Measurements from ENCODE around the gene PPP2R3C.

Gene PPP2R3C

GRCh38 chr14:35122696-35123387 lies 1.1 kb upstream of the PPP2R3C start:
- Histone ChIP-seq H3F3A (ENCODE audit: control insufficient read depth, insufficient read depth) (peaks cover 3% of the 10 kb centered on the region; the same call in 1 of the 2 replicates), H3K9me2 (replicated peaks; ENCODE audit: control insufficient read depth, low read length) (no peaks in the 10 kb centered on the region), H3K9me3 (ENCODE audit: control insufficient read depth, insufficient read depth, low read length) (no peaks in the 10 kb centered on the region), H3K27ac (ENCODE audit: low read depth, low read length) (peak overlapping the region; percentile 92), H4K20me1 (ENCODE audit: control insufficient read depth, insufficient read depth, low read depth, low read length) (no peaks in the 10 kb centered on the region), H3K36me3 (ENCODE audit: control insufficient read depth, low read length) (peaks cover 33% of the 10 kb centered on the region), H3K4me1 (ENCODE audit: control insufficient read depth, low read length) (peaks cover 39% of the 10 kb centered on the region), H3K4me3 (ENCODE audit: low read length) (peak overlapping the region; percentile 92), H3K79me2 (ENCODE audit: control insufficient read depth, low read length) (peaks cover 61% of the 10 kb centered on the region), H3K27me3 (ENCODE audit: control insufficient read depth, low read length) (no peaks in the 10 kb centered on the region), H3K4me2 (ENCODE audit: low read length) (peak overlapping the region; percentile 91)
- TF ChIP-seq EZH2phosphoT487 (IDR thresholded peaks at IDR 0.05; ENCODE audit: borderline replicate concordance, low read length) (no peak), CTCF (IDR thresholded peaks at IDR 0.05; ENCODE audit: low read depth, low read length, poor library complexity, severe bottlenecking) (no peak)

GRCh38 chr14:35121026-35121886 lies 534 bp downstream of the PPP2R3C start:
- H3K9me3 ChIP-seq (ENCODE audit: control insufficient read depth, insufficient read depth, low read length): no peaks in the 10 kb centered on the region
- H3K27me3 ChIP-seq (ENCODE audit: control insufficient read depth, low read length): no peaks in the 10 kb centered on the region
- peaks cover 3% of the 10 kb centered on the region; the same call in 1 of the 2 replicates for H3F3A ChIP-seq (ENCODE audit: control insufficient read depth, insufficient read depth)
- H3K4me2 ChIP-seq (ENCODE audit: low read length): peak overlapping the region; percentile 91
- peaks cover 34% of the 10 kb centered on the region for H3K4me1 ChIP-seq (ENCODE audit: control insufficient read depth, low read length)
- H3K79me2 ChIP-seq (ENCODE audit: control insufficient read depth, low read length): peaks cover 51% of the 10 kb centered on the region
- peaks cover 25% of the 10 kb centered on the region for H3K36me3 ChIP-seq (ENCODE audit: control insufficient read depth, low read length)
- H4K20me1 ChIP-seq (ENCODE audit: control insufficient read depth, insufficient read depth, low read depth, low read length): no peaks in the 10 kb centered on the region
- H3K9me2 ChIP-seq (replicated peaks; ENCODE audit: control insufficient read depth, low read length): no peaks in the 10 kb centered on the region
- peak overlapping the region; percentile 92 for H3K27ac ChIP-seq (ENCODE audit: low read depth, low read length)
- TF ChIP-seq EZH2phosphoT487 (IDR thresholded peaks at IDR 0.05; ENCODE audit: borderline replicate concordance, low read length): no peak
- no peak for TF ChIP-seq CTCF (IDR thresholded peaks at IDR 0.05; ENCODE audit: low read depth, low read length, poor library complexity, severe bottlenecking)
- H3K4me3 ChIP-seq (ENCODE audit: low read length): peak overlapping the region; percentile 92

- peaks cover 8% of the 10 kb centered on the region for H3K4me1 ChIP-seq (ENCODE audit: control insufficient read depth, low read length)
- H3K27ac ChIP-seq (ENCODE audit: low read depth, low read length): no peak overlapping the region
- H3K9me2 ChIP-seq (replicated peaks; ENCODE audit: control insufficient read depth, low read length): no peaks in the 10 kb centered on the region
- no peak overlapping the region for H3K4me3 ChIP-seq (ENCODE audit: low read length)
- H3K4me2 ChIP-seq (ENCODE audit: low read length): no peak overlapping the region
- peaks cover 3% of the 10 kb centered on the region; the same call in 1 of the 2 replicates for H3F3A ChIP-seq (ENCODE audit: control insufficient read depth, insufficient read depth)
- H3K79me2 ChIP-seq (ENCODE audit: control insufficient read depth, low read length): peaks cover 14% of the 10 kb centered on the region
- TF ChIP-seq CTCF (IDR thresholded peaks at IDR 0.05; ENCODE audit: low read depth, low read length, poor library complexity, severe bottlenecking) (no peak), EZH2phosphoT487 (IDR thresholded peaks at IDR 0.05; ENCODE audit: borderline replicate concordance, low read length) (no peak)
- H4K20me1 ChIP-seq (ENCODE audit: control insufficient read depth, insufficient read depth, low read depth, low read length): no peaks in the 10 kb centered on the region
- no peaks in the 10 kb centered on the region for H3K9me3 ChIP-seq (ENCODE audit: control insufficient read depth, insufficient read depth, low read length)
- H3K36me3 ChIP-seq (ENCODE audit: control insufficient read depth, low read length): peaks cover 29% of the 10 kb centered on the region
- H3K27me3 ChIP-seq (ENCODE audit: control insufficient read depth, low read length): no peaks in the 10 kb centered on the region
These were observed 4.7 kb downstream of the PPP2R3C start for GRCh38 chr14:35117112-35117511.

Data from DOHH2 (cell line).